GM12874 (cell line): Measurements from ENCODE around the gene ERBIN.

ENCODE experiments used
- CTCF ChIP-seq: IDR thresholded peaks from 2 replicates; pipeline ENCODE4 v1.5.1; 2011; ENCODE audit warnings: low read depth, mild to moderate bottlenecking, control low read depth, low read length, moderate library complexity; ENCODE audit not compliant: insufficient read depth

The ERBIN gene

GRCh38 chr5:65892801-65893200 is 33.6 kb upstream of the ERBIN start:
- no peak for TF ChIP-seq CTCF

GRCh38 chr5:65893749-65894430 is 32.5 kb upstream of the ERBIN start:
- TF ChIP-seq CTCF = no peak

GRCh38 chr5:65895891-65896290 is 30.5 kb upstream of the ERBIN start:
- TF ChIP-seq CTCF = no peak

- TF ChIP-seq CTCF = no peak
Observed at GRCh38 chr5:65900746-65901145, 25.6 kb upstream of the ERBIN start.

GRCh38 chr5:65902104-65902503 is 24.3 kb upstream of the ERBIN start:
- TF ChIP-seq CTCF = no peak

GRCh38 chr5:65903581-65903980 is 22.8 kb upstream of the ERBIN start:
- no peak for TF ChIP-seq CTCF

- TF ChIP-seq CTCF = no peak
Observed at GRCh38 chr5:65906256-65906655, 20.1 kb upstream of the ERBIN start.
